Inflammatory macrophage (primary cell): Measurements from ENCODE around the gene CYB5R2.
A peak's percentile ranks its signal among the peaks of the same experiment; 100 is the strongest.

ENCODE experiments used
- DNase-seq, 2 donors: peaks; one replicate each; pipeline ENCODE4 v3.0.0-alpha.2; 2020 to 2022
- total RNA-seq, 18 experiments: gene quantifications; one replicate each; lab custom pipeline; 2026; ENCODE audit warnings: mixed read lengths in 6 of 18, inconsistent platforms in 2 of 18; lab: John Stamatoyannopoulos, UW

The CYB5R2 gene
- total RNA-seq: 1.1 to 32.1 (median 3.5) reads per million in 18 experiments

DNA sequence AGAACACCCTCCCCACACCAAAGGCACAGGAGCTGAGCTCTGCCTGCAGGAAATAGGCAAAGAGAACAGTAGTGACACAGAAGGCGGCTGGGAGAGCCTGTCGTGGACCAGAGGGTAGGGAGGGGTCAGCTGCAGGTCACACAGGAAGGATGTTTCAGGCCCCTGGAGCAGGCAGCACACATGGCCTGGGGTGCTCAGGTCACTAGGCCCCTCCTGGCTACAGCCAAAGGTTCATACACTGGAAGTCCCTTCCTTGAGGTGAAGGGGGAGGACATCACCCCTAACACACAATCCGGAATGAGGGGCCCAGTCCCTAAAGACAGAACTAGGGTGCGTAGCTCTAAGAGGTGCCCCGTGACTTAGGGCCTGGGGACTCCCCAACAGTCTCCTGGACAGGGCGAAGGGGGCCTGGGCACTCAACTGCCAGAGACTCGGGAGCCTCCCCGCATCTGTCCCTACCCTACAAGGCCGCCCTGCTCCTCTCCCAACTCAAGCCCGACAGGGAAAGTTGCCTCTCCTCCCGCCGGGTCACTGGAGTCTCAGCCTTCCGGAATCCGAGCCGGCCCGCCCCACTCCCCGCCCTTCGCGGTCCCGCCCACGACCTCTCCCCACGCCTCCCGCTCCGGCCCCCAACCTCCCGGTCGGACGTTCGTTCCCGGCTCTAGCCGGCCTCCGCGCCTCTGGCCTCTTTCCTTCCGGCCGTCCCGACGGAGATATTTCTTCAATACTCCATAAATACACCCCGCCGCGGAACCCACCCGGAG is at the start of gene CYB5R2:
Gene CYB5R2, minus strand, starts transcription at position 541 of the 764 bp plus-strand sequence. CDS start 675 bp downstream, outside the sequence.
- DNase-seq: peak; percentile 18 to 32

DNA sequence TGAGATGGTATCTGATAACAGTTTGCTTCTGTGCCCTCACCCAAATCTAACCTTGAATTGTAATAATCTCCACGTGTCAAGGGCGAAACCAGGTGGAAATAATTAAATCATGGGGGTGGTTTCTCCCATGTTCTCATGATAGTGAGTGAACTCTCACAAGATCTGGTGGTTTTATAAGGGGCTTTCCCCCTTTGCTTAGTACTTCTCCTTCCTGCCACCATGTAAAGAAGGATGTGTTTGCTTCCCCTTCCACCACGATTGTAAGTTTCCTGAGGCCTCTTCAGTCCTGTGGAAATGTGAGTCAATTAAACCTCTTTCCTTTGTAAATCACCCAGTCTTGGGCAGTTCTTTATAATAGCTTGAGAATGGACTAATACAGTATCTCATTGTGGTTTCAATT is 41.5 kb upstream of the CYB5R2 start:
- DNase-seq: no peak

DNA sequence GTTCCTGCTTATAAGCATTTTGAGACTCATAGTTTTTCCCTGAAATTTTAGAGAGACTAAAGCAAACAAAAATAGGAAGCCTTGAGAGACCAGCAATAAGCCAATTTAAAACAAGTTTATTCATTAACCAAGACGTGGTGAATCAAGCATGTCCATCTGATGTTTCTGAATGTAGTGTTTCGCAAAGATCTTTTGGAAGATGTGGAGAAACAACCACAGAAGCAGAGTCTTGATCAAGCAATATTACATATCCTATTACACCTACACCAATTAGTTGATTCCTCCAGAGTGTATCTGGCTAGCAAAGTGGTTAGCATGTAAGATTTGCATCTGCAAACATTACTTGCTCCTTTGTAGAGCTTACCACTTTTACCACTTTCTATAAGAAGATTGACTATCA is 33.1 kb upstream of the CYB5R2 start, which contains the start of gene OVCH2:
Gene OVCH2, minus strand, starts transcription at position 101 of the 400 bp plus-strand sequence. Its CDS starts 83 bp downstream, at position 18.
- no peak for DNase-seq

DNA sequence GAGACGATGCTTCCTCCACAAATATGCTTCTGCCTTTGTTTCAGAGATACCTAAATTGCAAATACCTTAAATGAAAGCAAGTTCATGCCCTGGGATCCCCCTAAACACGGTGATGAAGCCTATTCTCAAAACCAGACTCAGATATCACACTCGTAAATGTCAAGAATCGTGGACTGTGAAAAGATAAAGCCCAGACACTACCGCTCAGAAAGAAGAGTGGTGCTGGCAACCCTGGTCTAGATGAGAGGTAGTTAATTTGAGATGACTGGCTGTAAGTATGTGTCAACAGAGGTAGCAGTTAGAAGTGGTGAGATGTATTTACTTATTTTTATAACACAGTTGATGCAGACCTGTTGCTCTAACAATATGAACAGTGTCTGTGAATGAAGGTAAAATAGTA is 30.4 kb upstream of the CYB5R2 start:
- no peak for DNase-seq

DNA sequence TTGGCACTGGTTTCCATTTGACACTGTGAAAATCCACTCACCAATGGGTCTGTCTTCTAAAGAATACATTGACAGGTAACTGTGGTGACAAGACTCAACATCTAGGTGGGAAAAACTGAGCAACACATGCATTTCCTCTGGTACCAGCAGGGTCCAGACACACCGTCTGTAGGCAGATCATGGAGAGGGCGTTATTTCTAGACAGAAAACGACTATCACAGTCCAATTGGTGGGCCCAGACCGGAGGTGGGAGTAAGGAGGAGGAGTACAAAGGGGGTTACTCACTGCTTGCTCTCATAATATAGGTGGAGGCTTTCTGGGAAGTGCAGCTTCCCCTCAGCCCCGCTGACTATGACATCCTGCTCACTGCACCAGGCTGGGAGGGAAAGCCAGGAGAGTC is 23.1 kb upstream of the CYB5R2 start:
- no peak for DNase-seq

DNA sequence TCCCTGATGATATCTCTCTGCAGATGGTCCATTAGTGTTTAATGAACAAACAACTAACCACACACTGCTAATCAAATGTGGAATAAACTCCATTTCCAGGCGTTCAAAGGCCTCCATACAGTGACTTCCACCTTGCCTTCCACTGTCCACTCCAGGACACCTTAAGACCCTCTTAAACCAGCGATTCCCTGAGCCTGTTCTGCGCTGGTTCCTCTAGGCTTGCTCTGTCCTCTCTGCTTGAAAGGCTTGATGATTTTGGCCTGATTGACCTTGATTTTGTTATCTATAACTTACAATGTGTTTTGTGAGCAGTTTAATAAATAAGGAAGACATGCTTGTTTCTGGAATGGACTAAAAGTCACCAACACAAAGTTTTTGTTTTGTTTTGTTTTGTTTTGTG is 20.9 kb upstream of the CYB5R2 start:
- no peak for DNase-seq

DNA sequence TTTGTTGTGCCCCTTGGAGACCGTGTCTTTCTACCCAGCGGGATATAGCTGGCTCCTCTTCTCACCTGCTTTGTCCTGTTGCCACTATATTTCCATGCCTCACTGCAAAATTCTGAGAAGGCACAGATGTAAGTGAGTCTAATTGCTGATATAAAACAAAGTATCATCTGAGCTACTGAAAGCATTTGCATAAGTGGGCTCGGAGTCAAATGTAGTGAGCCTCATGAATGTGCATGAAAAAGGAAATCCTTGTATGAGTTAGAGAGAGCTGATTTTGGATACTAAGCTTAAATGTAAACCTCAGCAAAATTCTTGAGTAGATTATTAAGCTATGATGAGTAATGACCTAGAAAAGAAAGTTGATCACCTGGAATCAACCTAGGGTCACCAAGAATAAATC is 19.1 kb upstream of the CYB5R2 start:
- no peak for DNase-seq

DNA sequence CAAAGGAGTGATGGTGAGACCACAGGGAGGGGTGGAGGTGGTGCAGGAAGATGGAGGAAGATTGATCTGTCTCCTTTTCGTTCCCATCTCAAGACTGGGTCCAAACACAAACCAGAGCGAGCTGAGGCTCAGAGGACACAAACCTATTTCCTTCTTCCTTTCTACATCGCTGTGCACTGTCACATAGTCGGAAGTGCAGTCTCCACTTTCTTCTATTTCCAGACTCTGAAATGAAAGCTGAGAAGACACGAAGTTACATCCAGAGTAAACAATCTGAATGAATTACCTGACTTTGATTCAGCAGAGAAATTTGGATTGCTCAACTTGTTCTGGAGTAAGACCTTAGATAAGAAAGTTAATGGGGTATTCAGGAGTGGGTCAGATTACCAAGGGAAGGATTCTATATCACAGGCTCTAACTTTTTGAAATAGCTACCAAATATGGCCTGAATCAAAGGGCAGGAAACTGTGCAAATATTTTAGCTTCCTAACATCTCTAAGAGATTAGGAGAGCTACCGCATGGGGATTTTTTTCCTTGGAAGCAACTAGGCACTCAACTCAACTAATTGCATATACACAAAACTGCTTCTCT is 18.6 kb upstream of the CYB5R2 start:
- no peak for DNase-seq

DNA sequence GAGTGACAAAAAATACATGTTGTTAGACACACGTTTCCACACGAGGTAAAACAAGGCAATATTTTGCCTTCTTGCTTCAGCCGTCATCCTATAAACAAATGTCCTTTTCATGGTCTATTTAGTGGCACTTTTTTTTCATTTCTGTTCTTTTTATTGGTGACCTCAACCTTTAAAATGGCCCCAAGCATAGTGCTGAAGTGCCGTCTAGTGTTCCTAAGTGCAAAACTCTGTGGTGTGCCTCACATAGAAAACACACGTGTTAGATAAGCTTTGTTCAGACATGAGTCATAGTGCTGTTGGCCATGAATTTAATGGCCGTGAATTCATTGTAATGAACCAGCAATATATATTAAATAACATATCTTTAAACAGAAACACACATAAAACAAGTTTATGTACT is 17.3 kb upstream of the CYB5R2 start:
- peak in 1 of 2 donors; percentile 29 for DNase-seq

DNA sequence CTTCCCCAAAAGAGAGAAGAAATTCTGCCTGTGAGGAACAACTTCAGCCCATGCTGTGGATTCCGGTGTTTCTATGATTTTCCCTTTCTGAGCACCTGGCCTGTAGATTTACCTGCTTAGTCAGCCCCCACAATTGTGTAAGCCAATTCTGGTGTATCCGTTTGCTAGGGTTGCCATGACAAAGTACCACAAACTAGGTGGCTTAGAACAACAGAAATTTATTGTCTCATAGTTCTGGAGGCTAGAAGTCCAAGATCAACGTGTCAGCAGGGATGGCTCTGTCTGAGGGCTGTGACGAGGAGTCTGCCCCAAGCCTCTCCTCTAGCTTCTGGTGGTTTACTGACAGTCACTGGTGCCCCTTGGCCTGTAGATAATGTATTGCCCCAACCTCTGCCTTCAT is 15.9 kb upstream of the CYB5R2 start:
- no peak for DNase-seq

DNA sequence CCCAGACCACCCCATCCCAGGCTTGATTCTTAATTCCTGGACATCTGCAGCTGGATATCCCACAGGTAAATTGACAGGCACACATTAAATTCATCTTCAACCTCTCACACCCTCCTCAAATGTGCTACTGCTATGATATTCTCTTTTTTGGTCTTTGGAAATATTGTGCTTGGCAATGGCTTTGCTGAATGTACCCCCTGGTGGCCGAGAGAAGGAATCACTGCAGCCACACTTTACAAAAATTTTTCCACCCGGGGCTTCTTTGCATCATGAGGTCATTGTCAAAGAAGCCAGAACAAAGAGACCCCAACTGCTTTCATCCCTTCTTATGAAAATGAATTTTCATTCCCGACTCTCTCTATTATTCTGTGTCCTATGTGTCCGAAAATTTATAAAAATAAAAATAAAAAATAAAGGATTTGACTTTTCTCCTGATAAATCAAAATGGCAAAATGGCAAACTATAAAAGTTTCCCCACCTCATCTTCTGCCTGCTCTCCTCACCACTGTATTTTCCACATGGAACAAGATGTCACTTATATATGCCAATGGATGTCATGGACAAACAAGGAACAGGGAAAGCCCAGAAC is 15.0 kb upstream of the CYB5R2 start:
- DNase-seq: peak; percentile 34 to 47

DNA sequence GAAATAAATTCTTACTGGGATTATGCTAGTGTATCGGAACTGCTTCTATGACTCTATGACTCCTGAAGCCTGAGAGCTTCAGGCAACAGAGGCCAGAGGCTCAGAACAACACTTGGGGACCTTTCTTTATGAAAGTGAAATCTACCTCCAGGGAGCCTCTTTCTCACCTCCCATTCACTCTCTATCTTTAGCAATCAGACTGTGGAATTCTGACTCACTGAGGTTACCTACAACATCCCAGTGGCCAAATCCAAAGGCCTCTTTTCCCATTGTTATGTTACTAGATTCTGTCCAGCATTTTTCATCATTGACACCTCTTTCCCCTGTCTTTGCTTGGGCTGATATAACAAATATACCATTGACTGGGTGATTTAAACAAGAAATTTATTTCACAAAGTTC is 14.1 kb upstream of the CYB5R2 start:
- DNase-seq: no peak

DNA sequence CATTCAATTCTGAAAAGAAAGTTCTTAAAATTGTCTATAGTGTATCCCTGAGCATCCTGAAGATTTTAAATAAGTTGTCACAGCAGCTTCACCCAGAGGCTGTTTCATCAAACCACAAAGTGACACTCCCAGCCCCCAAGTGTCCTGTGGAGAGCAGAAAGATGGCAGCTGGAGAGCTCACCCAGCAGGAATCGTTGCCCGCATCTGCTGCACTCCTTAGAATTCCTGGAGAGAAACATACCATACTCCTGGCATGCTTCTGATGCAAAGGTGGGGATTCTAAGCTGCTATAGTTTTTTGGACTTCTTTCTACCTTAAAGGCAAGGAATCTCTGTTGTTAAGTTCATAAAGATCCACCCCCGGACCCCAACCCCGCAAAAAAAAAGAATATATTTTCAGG is 13.5 kb upstream of the CYB5R2 start:
- no peak for DNase-seq

DNA sequence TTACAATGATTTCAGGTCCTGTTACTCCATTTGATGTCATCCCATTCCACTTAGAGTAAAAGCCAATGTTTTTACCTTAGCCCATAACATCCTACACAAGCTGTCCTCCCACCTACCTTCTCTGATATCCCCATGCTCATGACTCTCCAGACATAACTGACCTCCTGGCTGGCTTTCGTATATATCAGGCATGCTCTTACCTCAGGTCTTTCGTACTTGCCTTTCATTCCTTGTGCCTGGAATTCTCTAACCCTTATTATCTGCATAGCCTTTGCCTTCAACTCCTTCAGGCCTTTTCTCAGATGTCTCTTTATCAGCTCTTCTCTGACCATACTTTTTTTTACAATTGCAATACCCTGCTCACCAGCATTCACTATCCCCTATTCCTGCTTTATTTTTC is 10.3 kb upstream of the CYB5R2 start:
- no peak for DNase-seq

DNA sequence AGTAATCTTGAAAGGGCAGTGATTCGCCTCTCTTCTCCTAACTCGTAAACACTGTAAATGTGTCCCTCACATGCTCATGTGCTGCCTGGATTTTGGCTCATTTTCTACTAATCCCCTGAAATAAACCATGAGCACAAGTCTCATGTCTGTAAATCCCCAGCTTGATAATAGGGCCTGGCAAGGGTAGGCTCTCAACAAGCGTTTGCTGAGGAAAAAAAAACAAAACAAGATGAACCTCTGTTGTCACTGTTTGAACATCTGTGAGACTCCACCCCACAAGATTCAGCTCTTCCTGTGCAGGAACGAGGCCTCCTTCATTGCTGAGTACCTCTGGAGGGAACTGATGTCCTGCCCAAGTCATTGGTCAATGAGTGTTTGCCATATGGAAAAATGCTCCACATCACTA is 4.5 kb upstream of the CYB5R2 start:
- no peak for DNase-seq

DNA sequence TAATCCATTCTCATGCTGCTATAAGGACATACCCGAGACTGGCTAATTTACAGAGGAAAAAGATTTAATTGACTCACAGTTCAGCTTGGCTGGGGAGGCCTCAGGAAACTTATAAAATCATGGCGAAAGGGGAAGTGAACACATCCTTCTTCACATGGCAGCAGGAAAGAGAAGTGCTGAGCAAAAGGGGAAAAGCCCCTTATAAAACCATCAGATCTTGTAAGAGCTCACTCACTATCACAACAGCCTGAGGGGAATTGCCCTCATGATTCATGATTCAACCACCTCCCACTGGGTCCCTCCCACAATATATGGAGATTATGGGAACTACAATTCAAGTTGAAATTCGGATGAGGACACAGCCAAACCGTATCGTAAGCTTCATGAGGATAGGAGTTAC is 3.8 kb upstream of the CYB5R2 start:
- DNase-seq: peak; percentile 74 to 91

DNA sequence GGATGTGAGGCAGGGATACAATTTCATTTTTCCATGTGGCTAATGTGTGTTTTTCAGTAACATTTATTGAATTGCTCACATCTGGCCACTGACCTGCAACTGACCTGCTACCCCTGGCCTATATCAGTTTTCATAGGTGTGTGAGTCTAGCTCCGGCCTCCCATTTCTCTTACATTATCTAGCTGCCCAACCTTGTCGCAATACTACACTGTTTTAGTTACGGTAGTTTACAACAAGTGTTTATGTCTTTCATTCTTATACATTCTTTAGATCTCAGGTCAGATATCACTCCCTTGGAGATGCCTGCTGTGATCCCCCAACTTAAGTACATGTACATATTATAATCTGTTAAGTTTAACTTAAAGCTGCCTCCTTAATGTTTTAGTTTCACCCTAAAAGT is 2.3 kb upstream of the CYB5R2 start:
- DNase-seq: no peak

DNA sequence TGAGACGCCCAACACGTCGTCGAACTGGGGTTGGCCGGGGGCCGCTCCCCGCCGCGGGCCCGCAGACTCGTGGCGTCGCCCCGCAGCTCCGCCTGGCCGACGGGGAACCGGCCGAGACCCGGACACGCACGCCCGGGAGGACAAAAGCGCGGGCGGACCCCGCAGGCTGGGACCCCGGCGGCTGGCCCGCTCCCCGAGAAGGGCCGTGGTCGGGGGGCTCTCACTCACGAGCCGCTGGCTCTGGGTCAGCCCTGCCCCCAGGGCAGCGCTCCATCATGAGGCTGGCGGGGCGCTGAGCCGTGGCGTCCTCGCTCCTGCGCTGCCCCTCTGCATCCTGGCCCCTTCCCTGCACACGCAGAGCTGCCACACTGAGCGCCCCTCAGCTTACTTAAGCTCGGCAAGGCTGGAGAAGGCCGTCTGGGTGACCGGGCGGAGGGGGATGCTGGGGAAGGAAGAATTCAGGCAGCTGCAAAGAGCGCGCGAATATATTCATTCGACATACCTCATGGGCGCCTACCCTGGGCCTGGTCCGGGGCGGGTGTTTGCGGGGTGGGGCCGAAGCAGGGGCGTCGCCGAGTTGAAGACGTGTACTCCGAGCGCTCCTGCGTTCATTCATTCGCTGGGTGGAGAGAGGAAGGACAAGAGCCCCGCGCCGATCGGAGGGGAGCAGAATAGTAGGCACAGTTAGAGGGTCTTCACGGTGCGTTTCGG is 579 bp upstream of the CYB5R2 start:
- DNase-seq: no peak

DNA sequence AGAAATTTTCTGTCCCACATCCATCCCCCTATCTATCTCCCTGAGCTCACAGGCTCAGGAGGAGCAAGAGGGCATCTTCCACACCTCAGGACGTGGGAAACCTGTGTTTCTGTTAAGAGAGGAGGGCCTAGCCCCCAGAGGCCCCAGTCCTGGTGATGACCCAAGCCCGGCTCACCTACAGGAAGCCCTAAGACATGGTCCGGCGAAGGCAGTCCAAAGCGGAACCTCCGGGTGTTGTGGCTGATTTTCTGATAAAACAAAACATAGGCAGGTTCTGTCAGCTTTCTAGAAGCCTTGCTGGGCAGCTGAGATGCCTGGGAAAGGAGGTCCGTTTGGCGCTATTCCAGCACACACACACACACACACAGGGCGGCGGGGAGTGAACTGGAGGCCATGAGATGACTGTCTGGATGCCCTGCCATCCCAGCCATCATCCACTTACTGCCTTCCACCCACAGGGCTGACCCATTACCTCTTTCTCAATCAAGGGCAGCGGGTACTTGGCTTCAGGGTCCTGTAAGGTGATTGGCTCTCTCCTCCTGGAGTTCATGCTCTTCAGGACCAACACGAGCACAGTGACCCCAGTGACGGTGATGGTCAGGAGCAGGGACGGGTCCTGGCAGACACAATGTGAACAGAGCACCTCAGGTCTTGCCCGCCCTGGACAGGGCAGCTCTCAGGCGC is 882 bp downstream of the CYB5R2 start:
- DNase-seq: no peak

DNA sequence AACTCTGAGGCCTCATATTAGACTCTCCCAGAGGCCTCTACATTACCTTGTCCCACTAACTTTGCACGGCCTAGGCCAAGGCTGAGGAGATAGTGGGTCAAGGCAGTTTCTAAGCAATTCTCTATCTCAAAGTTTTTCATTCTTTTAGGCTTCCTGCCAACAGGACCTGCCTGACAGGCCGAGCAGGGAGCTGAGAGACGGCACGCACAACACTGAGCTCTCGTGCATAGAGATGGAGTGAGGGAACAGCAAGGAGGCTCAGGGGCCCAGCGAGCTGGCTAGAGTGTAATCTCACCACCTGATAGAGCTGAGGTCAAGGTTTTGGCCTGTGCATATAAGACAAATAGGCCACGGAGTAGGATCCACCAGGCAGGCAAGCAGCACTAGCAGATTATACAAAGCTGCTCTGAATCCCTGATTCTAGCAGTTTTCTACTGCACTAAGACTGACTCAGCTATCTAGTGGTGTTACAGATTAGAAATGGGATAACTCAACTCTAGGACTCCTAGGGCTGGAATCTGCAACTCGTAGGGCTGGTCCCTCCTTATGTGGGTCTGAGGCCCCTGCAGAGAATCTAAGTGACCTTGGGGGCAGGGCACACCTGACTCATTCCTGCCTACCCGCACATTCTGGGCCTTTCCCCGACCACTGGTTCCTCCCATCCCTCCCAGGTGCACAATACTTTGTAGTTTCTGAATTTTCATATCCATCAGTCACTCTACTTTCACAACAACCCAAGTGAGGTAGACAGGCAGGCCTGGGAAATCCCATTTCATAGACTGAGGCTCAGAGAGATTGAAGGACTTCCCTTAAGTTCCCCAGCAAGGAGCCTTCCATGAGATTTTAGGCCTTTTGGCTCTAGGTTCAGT is 1.7 kb downstream of the CYB5R2 start:
- no peak for DNase-seq

DNA sequence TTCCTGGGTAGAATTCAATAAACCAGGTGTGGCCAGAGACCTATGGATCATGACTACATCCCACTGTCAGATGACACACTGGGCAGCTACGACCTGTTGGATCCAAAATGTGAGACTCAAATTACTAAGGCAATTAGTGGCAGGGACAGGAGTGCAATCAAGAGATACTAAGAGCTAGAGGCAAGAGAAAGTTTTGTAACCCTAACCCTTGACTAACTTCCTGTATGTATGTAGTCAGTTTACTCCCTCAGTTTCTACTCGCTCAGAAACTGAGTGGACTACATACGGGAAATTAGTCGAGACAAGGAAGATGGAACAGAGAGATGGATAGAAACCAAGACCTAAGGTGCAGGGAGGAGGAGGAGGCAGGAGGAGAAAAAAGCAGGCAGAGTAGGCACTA is 2.7 kb downstream of the CYB5R2 start:
- peak; percentile 19 to 60 for DNase-seq

DNA sequence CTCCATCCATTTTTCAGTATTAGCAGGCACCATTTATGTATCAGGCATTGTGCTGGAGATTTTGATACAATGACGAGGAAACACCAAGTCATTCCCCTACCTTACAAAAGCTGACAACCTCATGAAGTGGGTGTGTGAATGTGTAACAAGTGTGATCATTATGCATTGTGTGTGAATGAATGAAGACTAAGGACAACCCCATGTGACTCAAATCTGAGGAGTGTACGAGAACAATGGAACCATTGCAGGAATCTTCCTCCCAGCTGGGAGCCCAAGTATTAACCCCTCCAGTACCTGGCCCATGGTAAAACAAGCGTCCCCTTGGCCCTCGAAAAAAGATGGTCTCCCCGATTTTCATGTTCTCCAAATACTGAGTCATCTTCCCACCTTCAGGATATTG is 4.4 kb downstream of the CYB5R2 start:
- no peak for DNase-seq
